ENCODE measurements around the gene ZBTB39.

- TF ChIP-seq, protein P1, sequence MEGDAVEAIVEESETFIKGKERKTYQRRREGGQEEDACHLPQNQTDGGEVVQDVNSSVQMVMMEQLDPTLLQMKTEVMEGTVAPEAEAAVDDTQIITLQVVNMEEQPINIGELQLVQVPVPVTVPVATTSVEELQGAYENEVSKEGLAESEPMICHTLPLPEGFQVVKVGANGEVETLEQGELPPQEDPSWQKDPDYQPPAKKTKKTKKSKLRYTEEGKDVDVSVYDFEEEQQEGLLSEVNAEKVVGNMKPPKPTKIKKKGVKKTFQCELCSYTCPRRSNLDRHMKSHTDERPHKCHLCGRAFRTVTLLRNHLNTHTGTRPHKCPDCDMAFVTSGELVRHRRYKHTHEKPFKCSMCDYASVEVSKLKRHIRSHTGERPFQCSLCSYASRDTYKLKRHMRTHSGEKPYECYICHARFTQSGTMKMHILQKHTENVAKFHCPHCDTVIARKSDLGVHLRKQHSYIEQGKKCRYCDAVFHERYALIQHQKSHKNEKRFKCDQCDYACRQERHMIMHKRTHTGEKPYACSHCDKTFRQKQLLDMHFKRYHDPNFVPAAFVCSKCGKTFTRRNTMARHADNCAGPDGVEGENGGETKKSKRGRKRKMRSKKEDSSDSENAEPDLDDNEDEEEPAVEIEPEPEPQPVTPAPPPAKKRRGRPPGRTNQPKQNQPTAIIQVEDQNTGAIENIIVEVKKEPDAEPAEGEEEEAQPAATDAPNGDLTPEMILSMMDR (IDR thresholded peaks at IDR 0.05) = no peak
- TF ChIP-seq POLR2A (IDR thresholded peaks at IDR 0.05) = no peak
Observed at GRCh38 chr12:56994231-56994746, 12.1 kb downstream of the ZBTB39 start.

All from Peyer's patch (tissue), 4 donors.